G401.6 (cell line): Measurements from ENCODE around the gene PNPLA5.

Experiments
- FAIRE-seq: peaks from 2 replicates; lab custom pipeline; 2012; peaks lifted over from hg19 to GRCh38; lab: Jason Lieb, UNC

Gene PNPLA5

GRCh38 chr22:43854786-43855271, 37.0 kb downstream of the PNPLA5 start:
- no peak for FAIRE-seq

GRCh38 chr22:43854121-43854785, 37.6 kb downstream of the PNPLA5 start:
- FAIRE-seq, result no peak

GRCh38 chr22:43853328-43853931, 38.4 kb downstream of the PNPLA5 start:
- no peak for FAIRE-seq

GRCh38 chr22:43852573-43853327, 39.1 kb downstream of the PNPLA5 start:
- FAIRE-seq, result no peak

GRCh38 chr22:43851979-43852307, 39.9 kb downstream of the PNPLA5 start:
- FAIRE-seq, result no peak

- FAIRE-seq, result no peak
These were observed 40.5 kb downstream of the PNPLA5 start for GRCh38 chr22:43851058-43851978.

GRCh38 chr22:43850529-43850928, 41.3 kb downstream of the PNPLA5 start:
- no peak for FAIRE-seq

GRCh38 chr22:43849731-43850130, 42.1 kb downstream of the PNPLA5 start:
- FAIRE-seq, result no peak

- no peak for FAIRE-seq
These were observed 43.2 kb downstream of the PNPLA5 start for GRCh38 chr22:43848366-43849171.

GRCh38 chr22:43847376-43848289, 44.2 kb downstream of the PNPLA5 start:
- FAIRE-seq, result no peak

GRCh38 chr22:43846966-43847365, 44.8 kb downstream of the PNPLA5 start:
- no peak for FAIRE-seq

GRCh38 chr22:43845981-43846380, 45.8 kb downstream of the PNPLA5 start:
- FAIRE-seq, result no peak

GRCh38 chr22:43844560-43845545, 47.0 kb downstream of the PNPLA5 start:
- no peak for FAIRE-seq

GRCh38 chr22:43843783-43844530, 47.9 kb downstream of the PNPLA5 start:
- no peak for FAIRE-seq

- no peak for FAIRE-seq
These were observed 50.1 kb downstream of the PNPLA5 start for GRCh38 chr22:43841742-43842141.

- no peak for FAIRE-seq
These were observed 51.0 kb downstream of the PNPLA5 start for GRCh38 chr22:43840851-43841250.

GRCh38 chr22:43840431-43840830, 51.4 kb downstream of the PNPLA5 start:
- FAIRE-seq, result no peak

- no peak for FAIRE-seq
These were observed 52.0 kb downstream of the PNPLA5 start for GRCh38 chr22:43839781-43840180.
